TTC549 (cell line): Measurements from ENCODE around the gene FOXF1.

Source experiments
- FAIRE-seq: peaks from 2 replicates; lab custom pipeline; 2012; peaks lifted over from hg19 to GRCh38; lab: Jason Lieb, UNC

Gene FOXF1

DNA sequence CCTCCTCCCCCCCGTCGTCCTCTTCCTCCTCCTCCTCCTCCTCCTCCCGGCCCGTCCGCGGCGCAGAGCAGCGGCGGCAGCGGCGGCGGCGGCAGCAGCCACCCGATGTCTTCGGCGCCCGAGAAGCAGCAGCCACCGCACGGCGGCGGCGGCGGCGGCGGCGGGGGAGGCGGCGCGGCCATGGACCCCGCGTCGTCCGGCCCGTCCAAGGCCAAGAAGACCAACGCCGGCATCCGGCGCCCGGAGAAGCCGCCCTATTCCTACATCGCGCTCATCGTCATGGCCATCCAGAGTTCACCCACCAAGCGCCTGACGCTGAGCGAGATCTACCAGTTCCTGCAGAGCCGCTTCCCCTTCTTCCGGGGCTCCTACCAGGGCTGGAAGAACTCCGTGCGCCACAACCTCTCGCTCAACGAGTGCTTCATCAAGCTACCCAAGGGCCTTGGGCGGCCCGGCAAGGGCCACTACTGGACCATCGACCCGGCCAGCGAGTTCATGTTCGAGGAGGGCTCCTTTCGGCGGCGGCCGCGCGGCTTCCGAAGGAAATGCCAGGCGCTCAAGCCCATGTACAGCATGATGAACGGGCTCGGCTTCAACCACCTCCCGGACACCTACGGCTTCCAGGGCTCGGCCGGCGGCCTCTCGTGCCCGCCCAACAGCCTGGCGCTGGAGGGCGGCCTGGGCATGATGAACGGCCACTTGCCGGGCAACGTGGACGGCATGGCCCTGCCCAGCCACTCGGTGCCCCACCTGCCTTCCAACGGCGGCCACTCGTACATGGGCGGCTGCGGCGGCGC lies at the start of gene FOXF1:
Gene FOXF1, plus strand, starts transcription at position 63 of the 797 bp plus-strand sequence. Its CDS starts 43 bp downstream, at position 106.
- FAIRE-seq, result no peak

DNA sequence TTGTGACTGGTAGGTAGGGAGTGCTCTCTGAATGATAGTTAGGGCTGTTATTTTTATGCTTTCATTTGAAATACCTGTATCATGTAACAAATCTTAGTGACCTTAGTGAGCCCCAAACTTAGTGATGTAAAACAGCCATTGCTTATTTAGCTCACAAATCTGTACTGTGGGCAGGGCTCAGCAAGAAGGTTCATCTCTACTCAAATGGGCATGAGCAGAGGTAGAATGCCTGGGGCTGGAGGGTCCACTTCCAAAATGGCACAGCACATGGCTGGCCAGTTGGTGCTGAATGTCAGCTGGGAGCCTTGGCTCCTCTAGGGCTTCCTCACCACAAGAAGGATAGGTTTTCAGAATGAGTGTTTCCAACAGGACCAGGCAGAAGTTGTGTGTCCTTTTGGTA lies 49.3 kb upstream of the FOXF1 start:
- FAIRE-seq, result no peak

DNA sequence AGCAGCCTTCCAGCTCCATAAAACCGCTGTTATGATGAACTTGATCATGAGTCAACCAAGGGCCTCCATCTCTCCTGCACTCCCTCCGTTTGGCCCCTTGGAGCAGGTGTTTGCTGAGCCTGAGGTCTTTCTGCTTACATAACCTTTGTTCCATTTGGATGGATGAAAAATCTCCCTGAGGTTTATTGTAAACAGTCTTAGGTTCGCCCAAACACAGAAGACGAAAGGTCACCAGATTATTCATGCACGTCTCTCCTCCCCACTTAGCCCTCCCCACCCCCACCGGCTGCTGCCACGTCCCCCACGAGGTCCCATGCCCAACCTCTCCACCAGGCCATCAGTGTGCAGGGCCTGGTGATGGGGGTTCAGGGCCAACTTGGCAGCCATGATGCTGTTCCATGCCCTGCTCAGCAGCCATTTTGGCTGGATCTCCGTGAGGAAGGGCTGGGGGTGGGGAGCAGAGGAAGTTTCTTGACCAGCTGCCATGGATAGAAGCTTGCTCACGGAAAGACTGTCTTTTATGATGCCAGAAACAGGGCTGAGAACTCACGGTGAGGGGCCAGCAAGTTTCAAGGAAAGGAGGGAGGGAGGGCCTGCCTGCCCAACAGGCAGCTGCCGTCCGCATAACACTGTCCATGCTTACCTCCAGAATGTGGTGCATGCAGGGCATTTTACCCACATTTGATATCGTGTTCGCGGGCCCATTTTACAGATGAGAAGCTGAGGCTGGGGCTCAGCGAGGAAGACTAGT lies 47.8 kb upstream of the FOXF1 start:
- no peak for FAIRE-seq

DNA sequence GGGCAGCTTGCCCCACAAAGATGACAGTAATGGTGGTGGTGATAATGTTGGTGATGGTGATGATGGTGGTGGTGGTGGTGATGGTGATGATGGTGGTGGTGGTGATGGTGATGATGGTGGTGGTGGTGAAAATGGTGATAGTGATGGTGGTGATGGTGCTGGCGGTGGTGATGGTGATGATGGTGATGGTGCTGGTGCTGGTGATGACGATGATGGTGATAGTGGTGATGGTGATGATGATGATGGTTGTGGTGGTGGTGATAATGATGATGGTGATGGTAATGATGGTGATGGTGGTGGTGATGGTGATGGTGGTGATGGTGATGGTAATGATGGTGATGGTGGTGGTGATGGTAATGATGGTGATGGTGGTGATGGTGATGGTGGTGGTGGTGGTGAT lies 46.3 kb upstream of the FOXF1 start:
- no peak for FAIRE-seq

DNA sequence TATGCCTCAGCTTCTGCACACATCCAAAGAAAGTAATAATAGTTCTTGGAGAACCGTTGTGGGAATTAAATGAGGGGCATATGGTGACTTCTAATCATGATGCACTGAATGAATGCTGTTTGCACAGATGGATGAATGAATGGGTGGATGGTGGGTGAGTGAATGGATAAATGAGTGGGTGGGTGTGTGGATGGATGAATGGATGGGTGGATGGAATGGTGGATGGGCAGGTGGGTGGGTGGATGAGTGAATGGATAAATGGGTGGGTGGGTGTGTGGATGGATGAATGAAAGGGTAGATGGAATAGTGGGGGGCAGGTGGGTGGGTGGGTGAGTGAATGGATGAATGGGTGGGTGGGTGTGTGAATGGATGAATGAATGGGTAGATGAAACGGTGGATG lies 44.9 kb upstream of the FOXF1 start:
- FAIRE-seq, result no peak

DNA sequence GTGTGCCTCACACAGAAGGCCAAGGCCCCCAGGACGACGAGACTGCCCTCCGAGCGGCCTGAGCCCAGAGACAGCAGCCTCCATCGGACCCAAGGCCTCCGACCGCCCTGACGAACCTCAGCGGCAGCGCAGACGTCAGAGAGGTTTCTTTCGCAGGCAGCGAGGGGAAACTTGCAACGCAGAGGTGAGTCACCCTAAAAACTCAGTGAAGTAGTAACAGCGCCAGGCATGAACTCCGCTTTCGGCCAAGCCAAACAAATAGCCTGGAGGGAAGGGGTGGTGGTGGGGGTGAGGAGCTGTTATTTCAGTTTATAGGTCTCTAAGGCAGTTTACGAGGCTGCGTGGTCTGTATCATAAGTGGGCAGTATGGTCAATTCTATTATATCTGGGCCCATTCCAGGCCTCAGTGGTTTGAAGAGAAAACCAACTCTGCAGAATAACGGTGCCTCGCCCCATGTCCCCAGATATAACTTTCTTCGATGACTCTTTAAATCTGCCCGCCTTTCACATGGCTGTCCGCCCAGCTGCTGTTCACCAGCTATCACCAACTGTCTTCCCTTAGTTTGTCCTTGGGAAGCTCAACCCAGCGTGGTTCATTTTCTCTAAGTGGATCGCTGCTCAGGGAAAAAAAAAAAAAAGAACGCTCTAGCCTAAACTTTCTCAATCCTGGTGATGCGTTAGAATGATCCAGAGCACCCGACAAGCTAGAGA lies 43.5 kb upstream of the FOXF1 start:
- FAIRE-seq, result no peak

DNA sequence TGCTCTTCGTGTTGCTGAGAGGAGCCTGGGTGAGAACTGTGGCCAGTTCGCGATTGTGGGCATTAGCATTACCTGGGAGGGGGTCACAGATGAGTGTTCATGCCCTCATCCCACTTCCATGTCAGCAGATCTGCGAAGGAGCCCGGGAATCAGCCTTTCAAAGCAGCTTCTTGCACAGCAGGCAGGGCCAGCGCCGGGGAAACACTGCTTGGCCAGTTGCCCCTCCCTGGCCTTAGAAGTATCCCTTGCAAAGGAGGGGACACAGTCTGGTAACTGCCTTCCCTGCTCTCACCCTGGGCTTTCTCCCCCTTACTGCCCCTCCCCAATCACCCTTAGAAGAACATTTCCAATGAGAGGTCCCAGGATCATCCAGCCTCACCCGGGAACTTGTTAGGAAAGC lies 42.8 kb upstream of the FOXF1 start:
- no peak for FAIRE-seq

DNA sequence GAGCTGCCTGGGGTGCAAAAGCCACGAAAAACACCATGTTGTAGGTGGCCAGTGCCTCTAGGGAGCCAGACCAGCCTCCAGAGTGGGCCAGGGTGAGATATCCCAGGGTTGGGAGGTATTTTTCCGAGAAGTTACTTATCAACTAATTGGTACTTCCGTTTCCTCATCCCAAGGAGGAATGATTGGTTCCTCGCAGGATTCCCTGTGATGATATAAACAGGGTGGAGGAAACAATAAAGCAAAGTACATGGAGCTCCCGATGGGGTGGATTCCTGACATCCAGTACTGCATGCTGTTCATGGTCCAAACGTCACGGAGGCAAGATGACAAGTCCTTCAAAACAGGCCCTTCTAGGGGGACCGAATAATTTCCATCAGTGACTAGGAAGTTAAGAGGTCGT lies 39.4 kb upstream of the FOXF1 start:
- FAIRE-seq, result no peak

DNA sequence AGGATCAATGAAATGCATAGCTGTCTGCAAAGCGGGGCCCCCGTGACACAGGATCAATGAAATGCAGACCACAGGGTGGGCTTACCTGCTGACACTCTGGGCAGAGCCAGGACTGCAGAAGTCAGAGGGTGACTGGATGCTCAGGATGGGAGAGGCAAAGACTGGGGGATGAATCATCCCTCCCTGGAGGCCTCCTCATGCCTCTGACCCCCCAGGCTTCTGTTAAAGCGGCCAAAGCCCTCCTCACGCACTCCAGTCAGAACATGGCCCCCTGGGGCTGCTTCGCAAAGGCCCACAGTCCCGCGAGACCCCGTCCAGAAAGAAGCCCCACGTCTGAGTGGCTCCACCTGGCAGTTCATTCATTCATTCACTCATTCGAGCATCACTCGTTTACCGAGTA lies 38.4 kb upstream of the FOXF1 start:
- no peak for FAIRE-seq

DNA sequence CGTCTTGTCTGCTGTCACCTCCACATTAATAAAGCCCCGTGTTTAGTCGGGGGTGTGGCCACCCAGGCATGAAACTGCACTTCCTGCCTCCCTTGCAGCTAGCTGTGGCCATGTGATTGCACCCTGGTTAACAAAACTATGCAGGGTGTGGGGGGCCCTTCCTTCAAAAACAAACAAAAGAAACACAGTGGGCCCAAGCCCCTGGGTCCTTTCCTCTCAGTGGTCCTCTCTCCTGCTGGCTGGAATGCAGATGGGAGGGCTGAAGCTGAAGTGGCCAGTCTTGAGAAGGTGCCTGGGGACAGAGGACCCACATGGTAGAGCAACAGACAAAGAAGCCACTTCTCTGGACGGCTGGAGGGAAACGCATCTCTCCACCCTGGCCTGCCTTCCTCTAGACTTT lies 38.0 kb upstream of the FOXF1 start:
- no peak for FAIRE-seq

DNA sequence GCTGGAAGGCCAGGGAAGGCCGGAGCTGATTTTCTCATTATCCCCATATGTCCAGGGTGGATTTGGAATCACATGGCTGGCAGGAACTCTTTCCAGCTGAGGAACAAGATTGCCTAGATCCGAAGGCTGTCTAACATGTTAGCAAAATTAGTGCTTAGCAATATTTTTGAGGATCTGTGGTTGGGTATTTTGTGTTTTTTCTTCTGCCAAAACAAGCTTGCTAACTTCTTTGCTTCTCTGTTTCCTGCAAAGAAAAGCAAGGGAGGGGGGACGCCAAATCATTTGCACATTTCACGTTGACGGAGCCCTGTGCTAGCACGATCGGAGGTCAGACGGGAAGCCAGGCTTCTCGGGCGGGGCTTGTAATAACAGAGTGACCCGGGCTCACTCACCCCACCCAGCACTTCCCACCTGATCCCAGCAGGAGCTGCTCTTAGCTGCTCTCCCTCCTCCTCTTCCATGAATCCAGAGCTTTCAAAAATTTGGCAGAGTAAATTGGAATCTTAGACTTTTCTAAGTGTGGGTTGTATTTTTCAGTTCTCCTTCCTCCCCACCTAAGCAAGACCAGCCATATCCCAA lies 33.3 kb upstream of the FOXF1 start:
- no peak for FAIRE-seq

DNA sequence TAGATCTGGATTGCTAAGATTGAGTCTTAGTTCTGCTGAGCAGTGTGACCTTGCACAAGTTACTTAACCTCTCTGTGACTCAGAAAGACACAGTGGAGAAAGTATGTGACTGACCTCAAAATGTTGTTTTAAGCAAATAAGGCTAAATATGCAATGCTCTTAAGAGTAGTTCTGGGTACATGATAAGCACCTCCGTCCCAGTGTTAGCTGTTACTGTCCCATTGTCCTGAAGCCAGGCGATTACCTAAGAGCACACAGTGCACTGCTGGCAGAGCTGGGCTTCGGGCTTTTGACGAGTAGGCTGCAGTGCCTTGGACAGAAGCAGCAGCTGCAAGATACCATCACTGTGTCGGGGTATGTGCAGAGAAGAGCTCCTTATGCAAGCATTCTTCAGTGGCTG lies 32.7 kb upstream of the FOXF1 start:
- FAIRE-seq, result no peak

DNA sequence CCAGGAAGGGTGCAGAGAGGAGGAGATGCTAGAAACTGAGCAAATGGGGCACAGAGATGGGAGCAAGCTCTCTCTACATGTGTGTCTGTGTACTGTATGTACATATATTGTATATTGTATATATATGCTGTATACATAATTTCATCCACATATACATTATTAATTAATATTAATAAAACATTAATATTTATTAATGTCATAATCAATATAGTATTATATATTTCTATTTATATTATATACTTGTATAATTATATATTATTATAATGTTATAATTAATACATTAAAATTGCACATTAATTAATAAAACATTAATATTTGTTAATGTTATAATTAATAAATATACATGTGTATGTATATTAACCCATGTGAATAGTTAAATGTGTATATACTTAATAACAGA lies 31.5 kb upstream of the FOXF1 start:
- FAIRE-seq, result peak; percentile 96

DNA sequence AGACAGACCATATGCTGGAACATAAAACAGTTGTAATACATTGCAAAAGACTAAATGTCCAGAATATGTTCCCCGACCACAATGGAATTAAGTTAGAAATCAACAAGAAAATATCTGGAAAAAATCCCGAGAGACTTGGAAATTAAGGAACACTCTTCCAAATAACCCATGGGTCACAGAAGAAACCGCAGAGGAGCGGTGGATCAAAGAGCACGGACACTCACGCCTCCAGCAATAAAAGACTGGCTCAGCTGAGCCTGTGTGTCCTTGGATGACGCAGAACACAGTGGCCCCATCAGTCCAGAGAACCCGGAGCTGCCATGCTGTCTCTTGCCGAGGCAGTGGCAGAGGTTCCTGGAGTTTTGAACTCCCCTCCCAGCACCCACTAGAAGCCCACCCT lies 30.9 kb upstream of the FOXF1 start:
- no peak for FAIRE-seq

DNA sequence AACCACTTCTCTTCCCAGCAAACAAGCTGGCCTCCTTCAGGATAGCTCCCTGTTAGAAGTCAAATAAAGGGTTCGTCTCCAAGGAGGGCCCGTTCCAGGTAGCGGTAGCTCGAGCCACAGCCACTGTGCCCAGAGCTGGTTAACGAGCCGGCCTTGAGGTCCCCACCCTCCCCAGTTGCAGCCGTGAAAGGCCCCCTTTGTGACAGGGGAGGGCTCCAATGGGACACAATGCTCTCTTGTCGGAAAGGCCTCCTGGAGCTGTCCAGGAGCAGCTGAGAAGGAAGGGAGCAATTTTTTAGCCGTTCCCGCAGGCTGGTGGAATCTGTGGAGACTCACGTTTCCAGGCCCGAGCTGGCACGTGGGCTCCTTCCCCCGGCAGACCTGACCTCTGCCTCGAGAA lies 29.9 kb upstream of the FOXF1 start:
- no peak for FAIRE-seq

DNA sequence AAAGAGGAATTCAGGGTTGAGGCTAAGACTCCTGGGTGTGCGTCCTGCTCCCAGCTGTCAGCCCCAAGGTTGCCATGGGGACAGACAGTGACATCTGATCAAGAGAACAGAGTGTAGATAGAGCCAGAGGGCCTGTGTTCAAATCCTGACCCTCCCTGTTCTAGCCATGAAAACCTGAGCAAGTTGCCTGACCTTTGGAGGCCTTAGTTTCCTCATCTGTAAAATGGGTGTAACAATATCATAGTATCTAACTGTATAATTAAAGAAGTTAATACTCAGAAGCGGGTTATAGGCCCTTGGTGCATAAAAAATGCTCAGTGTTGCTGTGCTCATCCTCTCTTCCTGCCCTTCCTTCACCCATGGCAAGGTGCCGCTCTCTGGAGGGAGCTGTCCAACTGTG lies 28.7 kb upstream of the FOXF1 start:
- FAIRE-seq, result no peak

DNA sequence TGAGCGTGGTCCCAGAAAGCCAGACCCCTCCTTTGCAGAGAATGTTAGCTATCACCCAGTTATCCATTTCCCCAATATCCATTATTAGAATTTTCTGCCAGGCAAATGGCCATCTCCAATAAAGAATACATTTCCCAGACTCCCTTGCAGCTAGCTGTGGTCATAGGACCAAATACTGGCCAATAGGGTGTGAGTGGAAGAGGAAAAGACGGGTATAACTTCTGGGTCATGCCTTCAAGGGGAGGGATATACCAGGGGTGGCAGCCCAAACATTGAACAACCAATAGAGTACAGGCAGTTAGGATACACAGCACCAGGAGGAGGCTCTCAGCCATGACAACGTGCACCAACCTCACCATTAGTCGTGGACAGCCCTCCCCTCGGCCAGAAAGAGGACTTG lies 26.1 kb upstream of the FOXF1 start:
- no peak for FAIRE-seq

DNA sequence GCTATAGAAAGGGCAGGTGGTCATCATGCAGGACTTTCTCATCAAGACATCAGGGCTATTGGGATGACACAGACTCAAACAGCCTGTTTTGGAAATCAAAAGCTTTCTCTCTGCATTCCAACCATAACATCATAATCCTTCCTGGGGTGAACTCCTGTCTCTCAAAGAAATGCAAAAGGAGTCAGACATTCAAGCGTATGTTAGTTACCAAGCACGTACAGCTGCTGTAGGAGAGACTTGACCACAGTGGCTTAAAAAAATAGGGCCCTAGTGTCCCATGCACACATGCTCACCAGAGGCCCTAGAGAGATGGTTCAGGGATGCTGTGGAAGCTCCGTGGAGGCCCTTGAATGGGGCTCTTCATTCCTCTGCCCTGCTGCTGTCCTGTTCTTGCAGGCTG lies 24.6 kb upstream of the FOXF1 start:
- FAIRE-seq, result no peak

DNA sequence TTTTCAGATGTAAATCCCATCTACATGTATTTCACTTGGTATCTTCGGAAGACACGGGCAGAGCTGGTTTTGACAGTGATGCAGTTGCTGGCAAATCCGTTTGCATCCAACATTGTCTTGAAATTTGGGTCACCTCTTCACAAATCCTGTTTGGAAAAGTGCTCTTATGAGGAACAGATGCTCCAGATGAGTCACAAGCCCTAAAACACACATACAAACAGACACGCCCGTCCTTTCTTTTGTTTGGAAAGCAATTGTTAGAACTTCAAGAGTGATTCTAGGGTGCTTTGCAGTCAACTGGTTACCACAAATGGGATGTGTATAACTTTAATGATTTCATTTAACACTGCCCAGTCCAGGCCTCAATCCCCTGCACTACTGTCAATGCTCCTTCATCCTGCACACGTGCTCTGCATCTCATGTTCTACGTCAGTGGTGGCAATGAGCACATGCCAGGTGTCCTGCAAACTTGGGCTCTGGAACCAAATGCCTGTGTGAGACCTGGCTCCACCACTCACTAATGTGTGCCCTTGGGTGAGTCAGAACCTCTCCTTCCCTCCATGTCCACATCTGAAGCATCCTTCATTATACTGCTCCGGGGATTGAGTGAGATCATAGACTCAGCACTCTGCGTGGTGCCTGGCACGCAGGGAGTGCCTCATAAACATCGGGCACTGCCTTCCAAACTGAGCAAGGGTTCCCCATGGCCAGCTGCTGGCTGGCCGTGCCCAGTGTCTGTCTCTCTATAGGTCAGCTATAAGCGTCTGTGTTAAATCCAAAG lies 19.3 kb upstream of the FOXF1 start:
- FAIRE-seq, result no peak

DNA sequence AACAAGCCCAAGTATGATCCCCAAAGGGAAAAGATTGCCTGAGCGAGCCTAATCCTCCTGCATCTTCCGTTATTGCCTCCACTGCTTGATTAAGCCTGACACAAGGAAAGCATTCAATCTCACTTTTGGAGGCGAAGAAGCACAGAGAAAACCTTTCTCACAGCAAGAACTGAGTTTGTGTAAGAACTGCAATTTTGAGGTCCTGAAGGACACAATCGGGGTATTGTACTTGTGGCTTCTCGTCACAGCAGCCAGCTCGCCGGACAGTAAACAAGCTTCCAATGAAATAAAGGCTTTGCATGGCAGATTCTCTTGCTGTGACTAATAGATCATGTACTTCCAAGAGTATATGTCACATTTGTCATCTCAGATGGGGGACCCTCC lies 18.7 kb upstream of the FOXF1 start:
- no peak for FAIRE-seq

DNA sequence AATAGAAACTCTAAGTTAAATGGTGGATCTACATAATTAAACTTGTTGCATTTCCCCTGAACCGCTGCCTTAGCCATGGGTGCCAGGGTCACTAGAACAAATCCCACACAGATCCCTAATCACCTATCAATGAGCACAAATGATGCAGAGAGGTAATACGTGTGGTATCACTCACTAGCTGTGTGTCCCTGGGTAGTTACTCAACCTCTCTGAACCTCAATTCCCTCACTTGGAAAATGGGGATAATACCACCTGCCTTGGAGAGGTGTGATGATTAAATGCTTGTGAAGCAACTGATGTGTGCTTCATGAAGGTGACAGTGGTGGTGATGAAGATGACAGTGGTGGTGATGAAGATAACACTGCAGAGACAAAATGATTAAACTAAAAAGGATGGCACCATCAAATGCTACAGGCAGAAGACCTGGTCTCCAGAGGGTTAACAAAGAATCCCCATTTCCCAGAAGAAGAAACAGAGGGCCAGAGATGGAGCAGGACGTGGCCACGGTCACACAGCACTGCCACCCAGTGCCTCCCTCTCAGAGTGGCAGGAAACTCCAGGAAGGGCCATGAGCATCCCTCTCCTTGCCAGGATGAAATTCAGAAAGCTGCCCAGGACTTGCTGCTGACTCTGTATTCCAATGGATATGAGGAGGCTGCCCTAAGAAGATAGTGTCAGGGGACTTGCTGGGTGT lies 17.9 kb upstream of the FOXF1 start:
- FAIRE-seq, result no peak
